HEK293T (cell line): ENCODE measurements around the gene CLUH.
A peak's percentile ranks its signal among the peaks of the same experiment; 100 is the strongest.

Experiments used
- CTCF ChIA-PET: fragments of 350-600 bp; formaldehyde crosslinking; extraction: SDS; loops from one replicate; lab custom pipeline; 2021; ENCODE audit warnings: antibody characterized with exemption, inconsistent platforms; lab: Yijun Ruan, JAX
- POLR2A ChIA-PET: fragments of 350-600 bp; formaldehyde crosslinking; extraction: SDS; loops from one replicate; lab custom pipeline; 2020; ENCODE audit warnings: antibody characterized with exemption, inconsistent platforms; lab: Yijun Ruan, JAX
- DNase-seq: peaks from one replicate; pipeline ENCODE4 v3.0.0; 2012; ENCODE audit warnings: mixed read lengths; ENCODE audit errors: extremely low spot score
- ARNT ChIP-seq: fragments of 450-650 bp; IDR thresholded peaks from 2 replicates; pipeline ENCODE4 v1.6.1; 2017; ENCODE audit warnings: mild to moderate bottlenecking
- BHLHE40 ChIP-seq: fragments of 450-650 bp; IDR thresholded peaks from 2 replicates; pipeline ENCODE4 v1.6.1; 2016; ENCODE audit warnings: mild to moderate bottlenecking, moderate library complexity, borderline replicate concordance
- CTBP1 ChIP-seq: fragments of 450-650 bp; IDR thresholded peaks from 2 replicates; pipeline ENCODE4 v1.6.1; 2016; ENCODE audit warnings: borderline replicate concordance
- ELF4 ChIP-seq: fragments of 450-650 bp; IDR thresholded peaks from 2 replicates; pipeline ENCODE4 v1.6.1; 2017; ENCODE audit warnings: antibody characterized with exemption
- FOXA1 ChIP-seq: fragments of 450-650 bp; IDR thresholded peaks from 2 replicates; pipeline ENCODE4 v1.6.1; 2016; ENCODE audit warnings: mild to moderate bottlenecking
- FOXK2 ChIP-seq: fragments of 450-650 bp; IDR thresholded peaks from 2 replicates; pipeline ENCODE4 v1.6.1; 2016; ENCODE audit warnings: mild to moderate bottlenecking
- FOXM1 ChIP-seq: fragments of 450-650 bp; IDR thresholded peaks from 2 replicates; pipeline ENCODE4 v1.6.1; 2017; ENCODE audit warnings: mild to moderate bottlenecking, borderline replicate concordance
- HDGF ChIP-seq: fragments of 450-650 bp; IDR thresholded peaks from 2 replicates; pipeline ENCODE4 v1.6.1; 2017; ENCODE audit warnings: antibody characterized with exemption, borderline replicate concordance
- L3MBTL2 ChIP-seq: fragments of 450-650 bp; conservative IDR thresholded peaks from 2 replicates; pipeline ENCODE4 v1.6.1; 2016; ENCODE audit warnings: mild to moderate bottlenecking
- LEF1 ChIP-seq: fragments of 450-650 bp; IDR thresholded peaks from 2 replicates; pipeline ENCODE4 v1.6.1; 2017; ENCODE audit warnings: mild to moderate bottlenecking, borderline replicate concordance
- NFRKB ChIP-seq: fragments of 450-650 bp; IDR thresholded peaks from 2 replicates; pipeline ENCODE4 v1.6.1; 2016; ENCODE audit warnings: mild to moderate bottlenecking, moderate library complexity
- SP1 ChIP-seq: fragments of 450-650 bp; IDR thresholded peaks from 2 replicates; pipeline ENCODE4 v1.6.1; 2017
- SUZ12 ChIP-seq: fragments of 450-650 bp; IDR thresholded peaks from 2 replicates; pipeline ENCODE4 v1.6.1; 2016; ENCODE audit warnings: mild to moderate bottlenecking
- TARDBP ChIP-seq: fragments of 450-650 bp; IDR thresholded peaks from 2 replicates; pipeline ENCODE4 v1.6.1; 2016
- ZNF384 ChIP-seq: fragments of 450-650 bp; IDR thresholded peaks from 2 replicates; pipeline ENCODE4 v1.6.1; 2016
- TF ChIP-seq, protein P1 (sequence below): fragments of 450-650 bp; IDR thresholded peaks from 2 replicates; pipeline ENCODE4 v1.6.1; 2016

CLUH gene

GRCh38 chr17:2710071-2710802 lies 1.3 kb downstream of the CLUH start:
- TF ChIP-seq FOXA1, result no peak
- TF ChIP-seq LEF1, result no peak
- TF ChIP-seq TARDBP, result no peak
- TF ChIP-seq CTBP1, result no peak
- TF ChIP-seq HDGF, result no peak; the same call in 1 of the 2 replicates
- TF ChIP-seq ZNF384, result no peak
- no peak for TF ChIP-seq NFRKB
- TF ChIP-seq BHLHE40, result no peak
- no peak for TF ChIP-seq ELF4
- no peak for TF ChIP-seq FOXK2
- TF ChIP-seq SP1, result no peak
- ChIA-PET CTCF (no interaction called here), POLR2A (interaction anchor here (1.1 to 1.3 kb wide), 2 partner anchors 23 to 46 kb away, joined by 3 read pairs; no protein-coding TSS in a partner anchor)
- DNase-seq, result no peak

GRCh38 chr17:2709183-2709661 lies 2.3 kb downstream of the CLUH start:
- ChIA-PET CTCF (no interaction called here), POLR2A (no interaction called here)
- DNase-seq, result no peak
- no peak for TF ChIP-seq CTBP1
- TF ChIP-seq ELF4, result no peak
- no peak for TF ChIP-seq FOXM1
- TF ChIP-seq SUZ12, result no peak
- no peak for TF ChIP-seq TARDBP
- TF ChIP-seq FOXA1, result no peak
- TF ChIP-seq HDGF, result no peak
- no peak for TF ChIP-seq SP1
- no peak for TF ChIP-seq ARNT
- TF ChIP-seq BHLHE40, result no peak
- TF ChIP-seq NFRKB, result no peak
- TF ChIP-seq L3MBTL2, result no peak

- TF ChIP-seq FOXK2, result no peak
- TF ChIP-seq FOXA1, result no peak
- no peak for TF ChIP-seq NFRKB
- no peak for TF ChIP-seq SP1
- DNase-seq, result no peak
- ChIA-PET POLR2A (no interaction called here), CTCF (no interaction called here)
Measured at GRCh38 chr17:2708585-2709182, 2.9 kb downstream of the CLUH start.

DNA sequence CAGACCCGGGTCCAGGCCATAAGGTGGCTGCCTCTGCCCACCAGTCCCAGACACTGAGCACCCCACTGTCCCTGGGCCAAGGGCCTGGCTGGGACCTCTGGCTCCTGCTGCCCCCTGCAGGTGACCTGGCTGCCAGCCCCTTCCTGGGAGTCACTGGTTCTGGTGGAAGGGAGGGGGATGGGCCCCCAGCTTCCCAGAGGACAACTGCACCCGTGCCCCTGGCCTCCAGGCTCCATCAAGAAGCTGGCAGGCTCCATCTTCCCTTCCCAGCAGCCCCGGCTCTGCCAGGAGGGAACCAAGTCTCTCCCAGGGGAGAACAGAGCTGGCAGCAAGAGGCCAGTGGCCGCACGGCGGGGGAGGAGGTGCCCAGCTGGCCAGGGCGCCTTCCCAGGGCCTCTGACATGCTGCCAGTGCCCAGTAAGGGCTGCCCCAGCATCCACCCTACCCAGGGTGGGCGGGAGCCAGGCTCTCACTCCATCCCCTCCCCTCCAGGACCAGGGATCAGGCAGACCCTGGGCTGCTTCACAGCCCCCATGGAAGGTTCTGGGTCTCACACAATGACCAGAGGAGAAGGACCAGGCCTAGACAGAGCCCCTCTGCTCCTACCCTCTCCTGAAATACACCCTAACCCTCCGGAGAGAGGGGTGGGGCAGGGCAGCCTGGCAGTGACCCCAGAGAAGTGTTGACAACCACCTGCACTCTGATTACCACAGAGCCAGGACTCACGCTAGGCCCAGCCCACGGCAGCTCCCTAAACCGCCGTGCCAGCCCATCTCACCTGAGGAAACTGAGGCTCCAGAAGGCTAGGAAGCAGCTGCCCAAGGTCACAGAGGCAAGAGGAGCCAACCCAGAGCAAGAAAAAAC lies 3.6 kb downstream of the CLUH start:
- CTCF ChIA-PET, result interaction anchor here (0.6 to 0.7 kb wide), 2 partner anchors 36 to 485 kb away, joined by 3 read pairs; no protein-coding TSS in a partner anchor
- peak; percentile 50 for DNase-seq
- TF ChIP-seq HDGF (0 out of 2 replicates have a peak, but pooled peaks have one; percentile 13), NFRKB (no peak)
- TF ChIP-seq, protein P1, sequence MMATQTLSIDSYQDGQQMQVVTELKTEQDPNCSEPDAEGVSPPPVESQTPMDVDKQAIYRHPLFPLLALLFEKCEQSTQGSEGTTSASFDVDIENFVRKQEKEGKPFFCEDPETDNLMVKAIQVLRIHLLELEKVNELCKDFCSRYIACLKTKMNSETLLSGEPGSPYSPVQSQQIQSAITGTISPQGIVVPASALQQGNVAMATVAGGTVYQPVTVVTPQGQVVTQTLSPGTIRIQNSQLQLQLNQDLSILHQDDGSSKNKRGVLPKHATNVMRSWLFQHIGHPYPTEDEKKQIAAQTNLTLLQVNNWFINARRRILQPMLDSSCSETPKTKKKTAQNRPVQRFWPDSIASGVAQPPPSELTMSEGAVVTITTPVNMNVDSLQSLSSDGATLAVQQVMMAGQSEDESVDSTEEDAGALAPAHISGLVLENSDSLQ, result no peak
- POLR2A ChIA-PET, result no interaction called here

DNA sequence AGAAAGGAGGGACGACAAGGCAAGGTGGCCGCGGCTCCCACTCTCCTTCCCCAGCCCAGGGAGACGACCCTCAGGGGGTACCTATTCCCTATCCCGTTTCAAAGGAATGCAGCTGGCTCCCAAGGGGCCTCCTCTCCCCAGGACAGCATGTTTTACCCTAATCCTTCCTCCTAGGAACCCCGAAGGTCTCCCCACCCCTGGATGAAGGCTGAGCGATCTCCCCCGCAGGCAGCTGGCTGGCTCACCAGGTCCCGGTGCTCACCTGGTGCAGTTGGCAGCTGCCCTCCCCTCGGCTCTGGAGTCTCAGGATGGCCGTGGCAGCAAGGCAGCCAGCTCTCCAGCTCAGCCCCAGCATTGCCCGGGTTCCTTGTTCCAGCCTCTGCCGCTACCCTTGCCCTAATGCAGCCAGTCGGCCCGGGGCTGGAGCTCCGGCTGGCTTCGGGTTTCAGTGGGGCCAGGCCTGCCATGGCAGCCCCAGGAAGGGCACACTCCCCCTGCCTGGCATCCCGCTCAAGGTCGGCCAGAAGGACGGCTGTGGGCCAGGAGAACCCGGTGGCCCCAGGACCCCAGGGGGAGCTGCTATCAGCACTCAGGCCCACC lies 4.6 kb downstream of the CLUH start:
- no peak for TF ChIP-seq L3MBTL2
- no peak for TF ChIP-seq FOXK2
- TF ChIP-seq SP1, result no peak
- no peak for TF ChIP-seq FOXA1
- TF ChIP-seq BHLHE40, result no peak
- TF ChIP-seq CTBP1, result no peak
- TF ChIP-seq ZNF384, result no peak
- TF ChIP-seq SUZ12, result no peak
- TF ChIP-seq NFRKB, result no peak
- TF ChIP-seq TARDBP, result no peak
- no peak for TF ChIP-seq LEF1
- TF ChIP-seq, protein P1, result no peak
- TF ChIP-seq ELF4, result no peak
- no peak for TF ChIP-seq HDGF
- TF ChIP-seq ARNT, result no peak
- TF ChIP-seq FOXM1, result no peak
- POLR2A ChIA-PET, result no interaction called here
- DNase-seq, result no peak
- CTCF ChIA-PET, result interaction anchor here (0.6 to 0.7 kb wide), 3 partner anchors 35 to 484 kb away, joined by 3 to 5 read pairs (median 3); no protein-coding TSS in a partner anchor
